Measurements from ENCODE around the gene ZNF668. TPM values are rescaled to one million over a fixed set of nuclear protein-coding genes. Genes with fewer than 3 reads are reported as not detected.

Gene ZNF668
- total RNA-seq, 4 donors from 2014 or later, result 10.0 to 19.2 (median 12.6) TPM

GRCh38 chr16:31042866-31043265 is 31.2 kb downstream of the ZNF668 start:
- H3K4me3 ChIP-seq (ENCODE audit: low read depth, poor library complexity, severe bottlenecking), result no peak overlapping the region
- intact Hi-C loops (cut with DNase I; ENCODE audit: low total_unique reads), result no loop called here
- no peak for TF ChIP-seq CTCF (IDR thresholded peaks at IDR 0.05)
- DNase-seq (ENCODE audit: low spot score in 2 of 2), result no peak
- 83 to 89% methylated on average over 10 of the region's 10 CpGs for WGBS, 2 donors

GRCh38 chr16:31038993-31039392 is 35.0 kb downstream of the ZNF668 start:
- no peak overlapping the region for H3K4me3 ChIP-seq (ENCODE audit: low read depth, poor library complexity, severe bottlenecking)
- no peak for DNase-seq (ENCODE audit: low spot score in 2 of 2)
- intact Hi-C loops (cut with DNase I; ENCODE audit: low total_unique reads), result no loop called here
- TF ChIP-seq CTCF (IDR thresholded peaks at IDR 0.05) (no peak), POLR2A (IDR thresholded peaks at IDR 0.05) (no peak)
- 96 to 100% methylated on average over 2 of the region's 2 CpGs for WGBS, 2 donors

GRCh38 chr16:31036691-31037090 is 37.3 kb downstream of the ZNF668 start:
- TF ChIP-seq POLR2A (IDR thresholded peaks at IDR 0.05) (no peak), CTCF (IDR thresholded peaks at IDR 0.05) (no peak)
- DNase-seq (ENCODE audit: low spot score in 2 of 2), result no peak
- no peak overlapping the region for H3K4me3 ChIP-seq (ENCODE audit: low read depth, poor library complexity, severe bottlenecking)
- intact Hi-C loops (cut with DNase I; ENCODE audit: low total_unique reads), result no loop called here
- 37 to 70% methylated on average over 2 of the region's 2 CpGs for WGBS, 2 donors

- TF ChIP-seq POLR2A (IDR thresholded peaks at IDR 0.05) (no peak), CTCF (IDR thresholded peaks at IDR 0.05) (no peak)
- peak overlapping the region; percentile 93 for H3K4me3 ChIP-seq (ENCODE audit: low read depth, poor library complexity, severe bottlenecking)
- intact Hi-C loops (cut with DNase I; ENCODE audit: low total_unique reads), result no loop called here
- DNase-seq (ENCODE audit: low spot score in 2 of 2), result peak; percentile 92 to 98
- 1% methylated on average over 44 to 46 of the region's 47 CpGs for WGBS, 2 donors
Observed at GRCh38 chr16:31033709-31034492, 40.1 kb downstream of the ZNF668 start.

- peak; percentile 98 to 100 for DNase-seq (ENCODE audit: low spot score in 2 of 2)
- no peak for TF ChIP-seq CTCF (IDR thresholded peaks at IDR 0.05)
- no peak for TF ChIP-seq POLR2A (IDR thresholded peaks at IDR 0.05)
- intact Hi-C loops (cut with DNase I; ENCODE audit: low total_unique reads), result no loop called here
Observed at GRCh38 chr16:31032736-31033708, 41.0 kb downstream of the ZNF668 start, which contains the start of gene STX4. Gene STX4, plus strand, starts transcription at chr16:31033558. Its CDS starts 248 bp downstream, at chr16:31033806.

More at GRCh38 chr16:31032736-31033708, 41.0 kb downstream of the ZNF668 start, which contains the start of gene STX4:
- peak within 1 kb of the TSS; percentile 93 for H3K4me3 ChIP-seq (ENCODE audit: low read depth, poor library complexity, severe bottlenecking)
- WGBS, 2 donors, result 1% methylated on average over 31 to 74 of the region's 75 CpGs
